WTC11 (cell line): ENCODE measurements around the gene MAP3K21. TPM values are rescaled to one million over a fixed set of nuclear protein-coding genes. Genes with fewer than 3 reads are reported as not detected.

Experiments used
- ATAC-seq: fragments of 200-7000 bp; cut with Tn5 transposase; 2 replicates; pipeline ENCODE4 v1.10.0; 2021; ENCODE audit warnings: mild to moderate bottlenecking, moderate library complexity
- CTCF ChIA-PET: fragments of 300-600 bp; sonication (Branson Sonifier 250); formaldehyde crosslinking; loops from one replicate; lab custom pipeline; 2021; ENCODE audit warnings: antibody characterized with exemption; lab: Charles Lee
- POLR2A ChIA-PET: fragments of 350-600 bp; sonication (Branson Sonifier 250); formaldehyde crosslinking; loops from one replicate; lab custom pipeline; 2021; ENCODE audit warnings: antibody characterized with exemption; lab: Charles Lee
- DNase-seq: peaks from one replicate; pipeline ENCODE4 v3.0.0; 2021; ENCODE audit warnings: low spot score
- H3K27ac Mint-ChIP-seq: 2 replicates; pipeline ENCODE4 v1.8.0; 2021; ENCODE audit warnings: mixed read lengths
- H3K27me3 Mint-ChIP-seq: 2 replicates; pipeline ENCODE4 v1.8.0; 2021; ENCODE audit warnings: low read depth, mild to moderate bottlenecking, moderate library complexity, mixed read lengths
- H3K36me3 Mint-ChIP-seq: 2 replicates; pipeline ENCODE4 v1.8.0; 2021; ENCODE audit warnings: mixed read lengths
- H3K4me1 Mint-ChIP-seq: 2 replicates; pipeline ENCODE4 v1.8.0; 2022; ENCODE audit warnings: mixed read lengths
- H3K4me3 Mint-ChIP-seq: 2 replicates; pipeline ENCODE4 v1.8.0; 2021; ENCODE audit warnings: mild to moderate bottlenecking, moderate library complexity, mixed read lengths
- H3K9me3 Mint-ChIP-seq: 2 replicates; pipeline ENCODE4 v1.8.0; 2021; ENCODE audit warnings: mixed read lengths
- AR ChIP-seq: fragments of 250-450 bp; sonication (Bioruptor Pico); IDR thresholded peaks from 2 replicates; pipeline ENCODE4 v1.9.0; 2021; ENCODE audit warnings: mild to moderate bottlenecking
- ARID4B ChIP-seq: sonication (generic); formaldehyde crosslinking; IDR thresholded peaks from 2 replicates; pipeline ENCODE4 v1.8.0; 2023; ENCODE audit warnings: missing genetic modification reagents, mild to moderate bottlenecking, borderline replicate concordance
- EMX1 ChIP-seq: fragments of 250-450 bp; sonication (Bioruptor Pico); IDR thresholded peaks from 2 replicates; pipeline ENCODE4 v1.8.0; 2021; ENCODE audit warnings: mild to moderate bottlenecking
- ERG ChIP-seq: fragments of 250-450 bp; sonication (Bioruptor Pico); IDR thresholded peaks from 2 replicates; pipeline ENCODE4 v1.8.0; 2021; ENCODE audit warnings: mild to moderate bottlenecking
- ETV6 ChIP-seq: sonication (generic); formaldehyde crosslinking; IDR thresholded peaks from 2 replicates; pipeline ENCODE4 v1.8.1; 2022; ENCODE audit warnings: mild to moderate bottlenecking, missing genetic modification reagents
- PREB ChIP-seq: sonication (generic); formaldehyde crosslinking; IDR thresholded peaks from 2 replicates; pipeline ENCODE4 v1.8.1; 2022; ENCODE audit warnings: mild to moderate bottlenecking, missing genetic modification reagents, moderate library complexity, borderline replicate concordance
- RORB ChIP-seq: fragments of 250-450 bp; sonication (Bioruptor Pico); IDR thresholded peaks from 2 replicates; pipeline ENCODE4 v1.9.0; 2021; ENCODE audit warnings: mild to moderate bottlenecking
- SMAD4 ChIP-seq: sonication (generic); formaldehyde crosslinking; IDR thresholded peaks from 2 replicates; pipeline ENCODE4 v1.8.0; 2022; ENCODE audit warnings: mild to moderate bottlenecking, missing genetic modification reagents
- STAT6 ChIP-seq: sonication (generic); formaldehyde crosslinking; conservative IDR thresholded peaks from 2 replicates; pipeline ENCODE4 v1.8.1; 2023; ENCODE audit warnings: mild to moderate bottlenecking, low read depth, missing genetic modification reagents, moderate library complexity
- TCF7 ChIP-seq: sonication (generic); formaldehyde crosslinking; IDR thresholded peaks from 2 replicates; pipeline ENCODE4 v1.8.0; 2022; ENCODE audit warnings: mild to moderate bottlenecking, low read depth, missing genetic modification reagents, moderate library complexity
- TEAD4 ChIP-seq: sonication (generic); formaldehyde crosslinking; IDR thresholded peaks from 2 replicates; pipeline ENCODE4 v1.8.0; 2022; ENCODE audit warnings: mild to moderate bottlenecking, missing genetic modification reagents
- total RNA-seq: library from RNA; stranded (reverse); gene quantifications from 3 replicates; pipeline ENCODE4 v1.2.3, GENCODE V29; 2021
- TF ChIP-seq, protein P1 (sequence below): sonication (generic); formaldehyde crosslinking; IDR thresholded peaks from 2 replicates; pipeline ENCODE4 v1.8.1; 2023; ENCODE audit warnings: mild to moderate bottlenecking, moderate library complexity, missing genetic modification reagents
- TF ChIP-seq, protein P2 (sequence below): sonication (generic); formaldehyde crosslinking; IDR thresholded peaks from 2 replicates; pipeline ENCODE4 v1.8.1; 2023; ENCODE audit warnings: mild to moderate bottlenecking, missing genetic modification reagents, moderate library complexity
- TF ChIP-seq, protein P3 (sequence below): sonication (generic); formaldehyde crosslinking; IDR thresholded peaks from 2 replicates; pipeline ENCODE4 v1.8.1; 2023; ENCODE audit warnings: mild to moderate bottlenecking, missing genetic modification reagents, moderate library complexity
- TF ChIP-seq, protein P4 (sequence below): fragments of 250-450 bp; sonication (Bioruptor Pico); IDR thresholded peaks from 2 replicates; pipeline ENCODE4 v1.9.0; 2021; ENCODE audit warnings: mild to moderate bottlenecking

The MAP3K21 gene
- total RNA-seq, 1 experiment from 2014 or later: 24.0 TPM

DNA sequence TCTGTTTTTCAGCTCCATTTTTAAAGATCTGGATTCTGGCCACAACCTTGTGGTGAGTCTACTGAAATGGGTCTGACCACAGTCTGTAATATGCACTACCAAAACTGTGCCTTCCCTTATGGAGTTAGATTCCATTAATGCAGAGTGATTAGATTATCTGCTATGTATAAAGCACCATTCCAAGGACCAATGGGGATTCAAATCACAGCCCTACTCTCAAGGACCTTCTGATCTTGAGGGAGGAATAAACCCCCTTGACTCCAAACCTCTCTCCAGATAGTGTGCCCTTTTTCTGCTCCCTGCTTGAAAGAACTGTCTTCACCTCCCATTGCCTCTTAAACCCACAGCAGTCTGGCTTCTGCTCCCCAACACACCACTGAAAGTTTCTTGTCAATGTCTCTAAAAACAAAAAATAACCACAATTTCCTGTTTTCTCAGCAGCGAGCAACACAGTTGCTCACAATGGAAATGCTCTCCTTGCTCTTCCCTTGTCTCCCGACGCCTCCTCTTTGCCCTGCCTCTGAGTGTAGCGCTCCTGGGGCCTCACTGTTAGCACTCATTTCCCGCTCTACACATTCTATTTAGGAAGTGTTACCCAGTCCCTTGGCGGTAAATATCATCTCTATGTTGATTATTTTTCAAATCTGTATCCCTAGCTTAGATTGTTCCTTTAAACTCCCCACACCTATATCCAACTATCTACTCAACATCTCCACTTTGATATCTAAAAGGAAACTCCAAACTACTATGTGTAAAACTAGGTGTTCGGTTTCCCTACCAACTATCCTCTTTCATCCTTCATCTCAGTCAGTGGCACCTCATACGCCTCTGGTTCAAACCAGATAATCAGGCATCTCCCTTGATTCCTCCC lies 45.6 kb upstream of the MAP3K21 start:
- ATAC-seq (peak; percentile 66), DNase-seq (no peak)
- Mint-ChIP-seq H3K4me3 (no peak overlapping the region), H3K9me3 (peaks cover 4% of the 10 kb centered on the region; the same call in 1 of the 2 replicates), H3K36me3 (peaks cover 22% of the 10 kb centered on the region), H3K4me1 (peaks cover 49% of the 10 kb centered on the region), H3K27ac (peak overlapping the region; percentile 38), H3K27me3 (no peaks in the 10 kb centered on the region)
- CTCF ChIA-PET: no interaction called here
- POLR2A ChIA-PET: no interaction called here
- TF ChIP-seq TCF7 (CRISPR knock-in tag) (no peak), ERG (no peak), TEAD4 (CRISPR knock-in tag) (no peak), ARID4B (CRISPR knock-in tag) (no peak), PREB (no peak), RORB (CRISPR knock-in tag) (no peak), ETV6 (no peak)
- TF ChIP-seq, protein P1, sequence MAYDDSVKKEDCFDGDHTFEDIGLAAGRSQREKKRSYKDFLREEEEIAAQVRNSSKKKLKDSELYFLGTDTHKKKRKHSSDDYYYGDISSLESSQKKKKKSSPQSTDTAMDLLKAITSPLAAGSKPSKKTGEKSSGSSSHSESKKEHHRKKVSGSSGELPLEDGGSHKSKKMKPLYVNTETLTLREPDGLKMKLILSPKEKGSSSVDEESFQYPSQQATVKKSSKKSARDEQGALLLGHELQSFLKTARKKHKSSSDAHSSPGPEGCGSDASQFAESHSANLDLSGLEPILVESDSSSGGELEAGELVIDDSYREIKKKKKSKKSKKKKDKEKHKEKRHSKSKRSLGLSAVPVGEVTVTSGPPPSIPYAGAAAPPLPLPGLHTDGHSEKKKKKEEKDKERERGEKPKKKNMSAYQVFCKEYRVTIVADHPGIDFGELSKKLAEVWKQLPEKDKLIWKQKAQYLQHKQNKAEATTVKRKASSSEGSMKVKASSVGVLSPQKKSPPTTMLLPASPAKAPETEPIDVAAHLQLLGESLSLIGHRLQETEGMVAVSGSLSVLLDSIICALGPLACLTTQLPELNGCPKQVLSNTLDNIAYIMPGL (CRISPR knock-in tag): no peak
- TF ChIP-seq, protein P2, sequence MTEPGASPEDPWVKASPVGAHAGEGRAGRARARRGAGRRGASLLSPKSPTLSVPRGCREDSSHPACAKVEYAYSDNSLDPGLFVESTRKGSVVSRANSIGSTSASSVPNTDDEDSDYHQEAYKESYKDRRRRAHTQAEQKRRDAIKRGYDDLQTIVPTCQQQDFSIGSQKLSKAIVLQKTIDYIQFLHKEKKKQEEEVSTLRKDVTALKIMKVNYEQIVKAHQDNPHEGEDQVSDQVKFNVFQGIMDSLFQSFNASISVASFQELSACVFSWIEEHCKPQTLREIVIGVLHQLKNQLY: no peak
- TF ChIP-seq, protein P3, sequence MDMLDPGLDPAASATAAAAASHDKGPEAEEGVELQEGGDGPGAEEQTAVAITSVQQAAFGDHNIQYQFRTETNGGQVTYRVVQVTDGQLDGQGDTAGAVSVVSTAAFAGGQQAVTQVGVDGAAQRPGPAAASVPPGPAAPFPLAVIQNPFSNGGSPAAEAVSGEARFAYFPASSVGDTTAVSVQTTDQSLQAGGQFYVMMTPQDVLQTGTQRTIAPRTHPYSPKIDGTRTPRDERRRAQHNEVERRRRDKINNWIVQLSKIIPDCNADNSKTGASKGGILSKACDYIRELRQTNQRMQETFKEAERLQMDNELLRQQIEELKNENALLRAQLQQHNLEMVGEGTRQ (CRISPR knock-in tag): no peak

- CTCF ChIA-PET: no interaction called here
- Mint-ChIP-seq H3K27me3 (no peaks in the 10 kb centered on the region), H3K9me3 (peaks cover 6% of the 10 kb centered on the region), H3K27ac (peak overlapping the region; percentile 21), H3K36me3 (peaks cover 26% of the 10 kb centered on the region), H3K4me3 (no peak overlapping the region), H3K4me1 (peaks cover 48% of the 10 kb centered on the region)
- DNase-seq: no peak
- ATAC-seq: no peak
- POLR2A ChIA-PET: no interaction called here
- TF ChIP-seq SMAD4 (CRISPR knock-in tag) (no peak), EMX1 (CRISPR knock-in tag) (no peak), AR (CRISPR knock-in tag) (no peak), STAT6 (no peak)
- TF ChIP-seq, protein P2: no peak
- TF ChIP-seq, protein P4, sequence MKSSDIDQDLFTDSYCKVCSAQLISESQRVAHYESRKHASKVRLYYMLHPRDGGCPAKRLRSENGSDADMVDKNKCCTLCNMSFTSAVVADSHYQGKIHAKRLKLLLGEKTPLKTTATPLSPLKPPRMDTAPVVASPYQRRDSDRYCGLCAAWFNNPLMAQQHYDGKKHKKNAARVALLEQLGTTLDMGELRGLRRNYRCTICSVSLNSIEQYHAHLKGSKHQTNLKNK (CRISPR knock-in tag): no peak
Observed at GRCh38 chr1:233282582-233282886, 45.0 kb upstream of the MAP3K21 start.
